Esophagus muscularis mucosa (tissue), 4 donors: ENCODE data around the gene ANKIB1. TPM values are rescaled to one million over a fixed set of nuclear protein-coding genes. Genes with fewer than 3 reads are reported as not detected.

Source experiments
- DNase-seq: peaks from one replicate; pipeline ENCODE4 v3.0.0-alpha.2; 2017; ENCODE audit errors: extremely low spot score
- H3K27ac ChIP-seq, 4 donors: fragments of 200-600 bp; sonication (generic); replicated peaks in 1 of 4; 1 replicate in 3 of 4; 2 replicates in 1 of 4; pipeline ENCODE4 v1.5.1; 2016 to 2019; ENCODE audit warnings: mild to moderate bottlenecking in 1 of 4
- H3K27me3 ChIP-seq, 4 donors: fragments of 200-600 bp; sonication (generic); one replicate each; pipeline versions ENCODE4 v1.5.1 to v1.6.0; 2016 to 2019
- H3K36me3 ChIP-seq, 4 donors: fragments of 200-600 bp; sonication (generic); one replicate each; pipeline ENCODE4 v1.5.1; 2016 to 2019
- H3K4me1 ChIP-seq, 4 donors: fragments of 200-600 bp; sonication (generic); one replicate each; pipeline ENCODE4 v1.5.1; 2016 to 2019
- H3K4me3 ChIP-seq, 4 donors: fragments of 200-600 bp; sonication (generic); 1 replicate in 2 of 4; 2 replicates in 2 of 4; pipeline ENCODE4 v1.5.1; 2016 to 2019; ENCODE audit warnings: mild to moderate bottlenecking in 4 of 4, moderate library complexity in 1 of 4
- H3K9me3 ChIP-seq, 4 donors: fragments of 200-600 bp; sonication (generic); 1 replicate in 3 of 4; 2 replicates in 1 of 4; pipeline ENCODE4 v1.5.1; 2016 to 2019
- EP300 ChIP-seq: sonication (generic); formaldehyde crosslinking; IDR thresholded peaks from one replicate; pipeline ENCODE4 v1.6.1; 2017; ENCODE audit warnings: antibody characterized with exemption
- POLR2A ChIP-seq: fragments of 450-650 bp; IDR thresholded peaks from one replicate; pipeline ENCODE4 v1.6.1; 2017; ENCODE audit warnings: antibody characterized with exemption, moderate library complexity, mild to moderate bottlenecking, low read depth
- POLR2AphosphoS5 ChIP-seq, 2 donors: sonication (generic); formaldehyde crosslinking; IDR thresholded peaks; one replicate each; pipeline ENCODE4 v1.6.1; 2017; ENCODE audit warnings: antibody characterized with exemption in 2 of 2
- WGBS: methylation state at CpG from one replicate; pipeline ENCODE4 v1.1.5; 2018; 5-methylcytosine and 5-hydroxymethylcytosine counted together
- intact Hi-C: fragments of 100-400 bp; cut with DNase I; formaldehyde crosslinking; loops from one replicate; pipeline ENCODE4 v1.15.1; 2023
- total RNA-seq, 4 donors: library from RNA; depleted of rRNA; stranded (reverse); fragments of >200 nt; gene quantifications; one replicate each; pipeline versions ENCODE4 v1.1.0 to v1.2.1, GENCODE V29; 2016
- TF ChIP-seq, protein P1 (sequence below), 3 experiments: fragments of 200-600 bp in 2 of 3; fragments of 450-650 bp in 1 of 3; sonication (generic) in 2 of 3; IDR thresholded peaks; one replicate each; pipeline ENCODE4 v1.5.1; 2017 to 2019; ENCODE audit warnings: antibody characterized with exemption in 3 of 3, mild to moderate bottlenecking in 2 of 3, moderate library complexity in 1 of 3

The ANKIB1 gene
- total RNA-seq, 4 donors from 2014 or later = 25.8 to 37.8 (median 28.6) TPM

DNA sequence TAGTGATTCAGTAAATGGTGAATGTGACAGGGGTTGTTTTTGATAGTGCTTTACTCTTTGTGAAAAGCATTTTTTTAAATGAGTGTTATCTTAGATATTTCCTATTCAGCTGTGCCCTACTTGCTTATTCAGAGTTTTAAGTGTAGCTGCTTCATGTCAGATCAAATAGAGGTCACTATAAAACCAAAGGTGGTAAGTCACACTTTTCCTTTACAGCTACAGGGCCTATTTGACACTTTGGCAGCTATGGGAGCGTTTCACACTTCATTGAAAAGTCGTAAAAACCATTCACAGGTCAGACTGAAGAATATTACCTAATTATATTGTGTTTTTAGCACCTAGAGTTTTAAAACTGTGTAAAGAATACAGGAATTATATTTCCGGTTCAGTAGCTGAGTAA lies 67.3 kb downstream of the ANKIB1 start:
- Histone ChIP-seq H3K27ac (no peak overlapping the region), H3K4me1 (no peaks in the 10 kb centered on the region), H3K27me3 (no peaks in the 10 kb centered on the region), H3K4me3 (no peak overlapping the region), H3K36me3 (peaks cover 0 to 8% (median 0%) of the 10 kb centered on the region in 4 donors), H3K9me3 (no peaks in the 10 kb centered on the region)
- TF ChIP-seq POLR2A = no peak
- TF ChIP-seq POLR2AphosphoS5 (IDR thresholded peaks at IDR 0.05) = no peak
- TF ChIP-seq, protein P1, sequence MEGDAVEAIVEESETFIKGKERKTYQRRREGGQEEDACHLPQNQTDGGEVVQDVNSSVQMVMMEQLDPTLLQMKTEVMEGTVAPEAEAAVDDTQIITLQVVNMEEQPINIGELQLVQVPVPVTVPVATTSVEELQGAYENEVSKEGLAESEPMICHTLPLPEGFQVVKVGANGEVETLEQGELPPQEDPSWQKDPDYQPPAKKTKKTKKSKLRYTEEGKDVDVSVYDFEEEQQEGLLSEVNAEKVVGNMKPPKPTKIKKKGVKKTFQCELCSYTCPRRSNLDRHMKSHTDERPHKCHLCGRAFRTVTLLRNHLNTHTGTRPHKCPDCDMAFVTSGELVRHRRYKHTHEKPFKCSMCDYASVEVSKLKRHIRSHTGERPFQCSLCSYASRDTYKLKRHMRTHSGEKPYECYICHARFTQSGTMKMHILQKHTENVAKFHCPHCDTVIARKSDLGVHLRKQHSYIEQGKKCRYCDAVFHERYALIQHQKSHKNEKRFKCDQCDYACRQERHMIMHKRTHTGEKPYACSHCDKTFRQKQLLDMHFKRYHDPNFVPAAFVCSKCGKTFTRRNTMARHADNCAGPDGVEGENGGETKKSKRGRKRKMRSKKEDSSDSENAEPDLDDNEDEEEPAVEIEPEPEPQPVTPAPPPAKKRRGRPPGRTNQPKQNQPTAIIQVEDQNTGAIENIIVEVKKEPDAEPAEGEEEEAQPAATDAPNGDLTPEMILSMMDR (IDR thresholded peaks at IDR 0.05) = no peak
- TF ChIP-seq EP300 = no peak
- no peak for DNase-seq
- intact Hi-C loops = no loop called here
- WGBS = 87% methylated on average over 3 of the region's 3 CpGs

DNA sequence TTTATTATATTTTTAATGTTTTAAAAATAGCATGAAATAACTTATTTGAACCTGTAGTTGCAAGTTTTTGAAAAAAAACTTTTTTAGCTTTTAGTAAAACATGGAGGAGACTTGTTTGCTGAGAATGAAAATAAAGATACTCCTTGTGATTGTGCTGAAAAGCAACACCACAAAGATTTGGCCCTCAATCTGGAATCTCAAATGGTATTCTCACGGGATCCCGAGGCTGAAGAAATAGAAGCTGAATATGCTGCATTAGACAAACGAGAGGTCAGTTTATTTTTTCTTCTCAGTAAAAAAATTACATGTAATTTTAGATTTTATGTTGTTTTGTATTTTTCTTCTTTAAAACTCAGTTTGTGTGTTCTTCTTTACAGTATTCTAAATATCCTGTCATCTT lies 73.5 kb downstream of the ANKIB1 start:
- 88% methylated on average over 3 of the region's 3 CpGs for WGBS
- no peaks in the 10 kb centered on the region for H3K4me1 ChIP-seq
- H3K27me3 ChIP-seq = no peaks in the 10 kb centered on the region
- no peak overlapping the region for H3K27ac ChIP-seq
- intact Hi-C loops = no loop called here
- H3K4me3 ChIP-seq = no peak overlapping the region
- DNase-seq = no peak
- TF ChIP-seq EP300 (no peak), POLR2A (no peak), POLR2AphosphoS5 (IDR thresholded peaks at IDR 0.05) (no peak)
- TF ChIP-seq, protein P1 (IDR thresholded peaks at IDR 0.05) = no peak
- no peaks in the 10 kb centered on the region for H3K9me3 ChIP-seq
- peaks cover 0 to 14% (median 7%) of the 10 kb centered on the region in 4 donors for H3K36me3 ChIP-seq

DNA sequence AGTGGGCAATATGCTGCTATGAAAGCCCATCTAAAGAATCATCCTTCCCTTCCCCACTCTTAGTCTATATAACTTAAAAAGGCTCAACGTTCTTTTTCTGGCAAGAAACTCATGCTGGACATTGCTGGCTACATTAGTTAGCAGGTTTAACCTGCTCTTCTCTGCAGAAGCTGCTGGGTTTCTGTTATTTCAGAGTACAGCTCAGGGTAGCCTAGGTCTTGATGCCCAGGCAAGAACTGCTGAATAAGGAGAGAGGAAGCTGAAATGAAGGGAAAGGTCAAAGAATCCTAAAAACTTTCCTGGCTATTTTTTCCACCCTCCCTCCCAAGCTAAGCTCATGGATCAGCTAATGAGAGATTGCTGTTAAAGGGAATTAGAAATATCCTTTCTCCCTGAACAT lies 79.4 kb downstream of the ANKIB1 start:
- Histone ChIP-seq H3K4me1 (peaks cover 7 to 13% (median 12%) of the 10 kb centered on the region in 4 donors), H3K4me3 (no peak overlapping the region), H3K27me3 (no peaks in the 10 kb centered on the region), H3K36me3 (peaks cover 0 to 16% (median 8%) of the 10 kb centered on the region in 4 donors), H3K9me3 (no peaks in the 10 kb centered on the region), H3K27ac (no peak overlapping the region)
- TF ChIP-seq, protein P1 (IDR thresholded peaks at IDR 0.05) = no peak
- intact Hi-C loops = no loop called here
- WGBS = 20% methylated on average over 1 of the region's 1 CpG
- DNase-seq = no peak

DNA sequence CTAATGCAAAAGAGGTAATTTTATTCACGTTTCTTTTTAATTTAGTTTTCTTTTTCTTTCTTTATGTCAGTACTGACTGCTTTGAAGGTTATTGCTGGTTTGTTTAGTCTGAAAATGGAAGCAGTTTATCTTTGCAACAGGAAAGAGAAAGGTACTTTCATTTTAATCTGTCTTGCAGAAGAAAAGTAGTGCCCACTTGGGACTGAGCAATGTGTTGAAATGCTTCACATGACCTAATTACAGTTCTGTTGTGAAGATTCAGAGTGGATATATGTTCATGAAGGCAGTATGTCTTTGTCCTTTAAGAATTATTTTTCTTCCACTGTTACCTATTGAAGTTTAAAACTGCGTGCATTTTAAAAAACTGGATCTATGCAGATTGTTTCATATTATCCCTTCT lies 80.1 kb downstream of the ANKIB1 start:
- Histone ChIP-seq H3K4me3 (no peak overlapping the region), H3K9me3 (no peaks in the 10 kb centered on the region), H3K27me3 (no peaks in the 10 kb centered on the region), H3K27ac (no peak overlapping the region), H3K4me1 (peaks cover 7 to 13% (median 12%) of the 10 kb centered on the region in 4 donors), H3K36me3 (peaks cover 0 to 10% (median 5%) of the 10 kb centered on the region in 4 donors)
- 66% methylated on average over 2 of the region's 2 CpGs for WGBS
- TF ChIP-seq POLR2AphosphoS5 (IDR thresholded peaks at IDR 0.05) (no peak), EP300 (no peak), POLR2A (no peak)
- TF ChIP-seq, protein P1 (IDR thresholded peaks at IDR 0.05) = no peak
- intact Hi-C loops = no loop called here
- DNase-seq = no peak

DNA sequence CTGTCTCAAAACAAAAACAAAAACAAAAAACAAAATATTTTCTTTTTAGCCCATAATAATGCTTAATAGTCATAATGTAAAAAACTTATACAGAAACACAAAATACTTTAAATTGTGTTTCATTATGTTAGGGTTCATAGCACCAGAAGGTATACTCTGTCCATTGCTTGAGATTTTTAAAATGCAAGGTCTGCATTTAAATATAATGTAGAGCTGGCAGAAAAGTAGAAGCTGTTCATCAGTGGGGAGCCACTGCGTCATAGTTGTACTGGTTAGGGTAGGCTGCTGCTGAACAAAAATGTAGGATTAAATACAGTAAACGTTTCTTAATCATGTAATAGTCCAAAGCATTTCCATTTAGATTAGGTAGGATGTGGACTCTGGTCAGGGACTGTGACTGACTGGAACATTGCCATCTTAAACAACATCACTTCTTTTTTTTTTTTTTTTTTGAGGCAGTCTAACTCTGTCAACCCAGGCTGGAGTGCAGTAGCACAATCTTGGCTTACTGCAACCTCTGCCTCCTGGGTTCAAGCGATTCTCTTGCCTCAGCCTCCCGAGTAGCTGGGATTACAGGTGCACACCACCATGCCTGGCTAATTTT lies 85.2 kb downstream of the ANKIB1 start:
- no peak for DNase-seq
- H3K36me3 ChIP-seq = peaks cover 0 to 21% (median 5%) of the 10 kb centered on the region in 4 donors
- no peak overlapping the region for H3K4me3 ChIP-seq
- H3K27ac ChIP-seq = no peak overlapping the region
- H3K9me3 ChIP-seq = no peaks in the 10 kb centered on the region
- H3K27me3 ChIP-seq = no peaks in the 10 kb centered on the region
- intact Hi-C loops = no loop called here
- WGBS = 96% methylated on average over 4 of the region's 4 CpGs
- H3K4me1 ChIP-seq = peaks cover 0 to 3% (median 1%) of the 10 kb centered on the region in 4 donors
- TF ChIP-seq POLR2A (no peak), POLR2AphosphoS5 (IDR thresholded peaks at IDR 0.05) (no peak), EP300 (no peak)
- TF ChIP-seq, protein P1 (IDR thresholded peaks at IDR 0.05) = no peak
